WERI-Rb-1 (cell line): ENCODE data around the gene PRADC1.

Experiments
- DNase-seq: peaks from one replicate; pipeline ENCODE4 v3.0.0-alpha.2; 2020
- H3K27ac ChIP-seq: fragments of 250-450 bp; sonication (Bioruptor Pico); 2 replicates; pipeline ENCODE4 v1.5.1; 2020; ENCODE audit warnings: mild to moderate bottlenecking, moderate library complexity
- H3K27me3 ChIP-seq: fragments of 250-450 bp; sonication (Bioruptor Pico); 2 replicates; pipeline ENCODE4 v1.5.1; 2021; ENCODE audit warnings: mild to moderate bottlenecking, low read depth, moderate library complexity; ENCODE audit not compliant: insufficient read depth, severe bottlenecking
- H3K36me3 ChIP-seq: fragments of 250-450 bp; sonication (Bioruptor Pico); 2 replicates; pipeline ENCODE4 v1.5.1; 2020; ENCODE audit warnings: mild to moderate bottlenecking, moderate library complexity
- H3K4me3 ChIP-seq: 2 replicates; pipeline ENCODE4 v1.5.1; 2011; ENCODE audit warnings: low read depth, mild to moderate bottlenecking, control low read depth, low read length
- H3K9me3 ChIP-seq: fragments of 250-450 bp; sonication (Bioruptor Pico); 2 replicates; pipeline ENCODE4 v1.5.1; 2021; ENCODE audit warnings: mild to moderate bottlenecking, moderate library complexity; ENCODE audit not compliant: severe bottlenecking
- TF ChIP-seq, protein P1 (sequence below): IDR thresholded peaks from 2 replicates; pipeline ENCODE4 v1.5.1; 2011; ENCODE audit warnings: low read depth, mild to moderate bottlenecking, control low read depth, inconsistent platforms, low read length

PRADC1 gene

DNA sequence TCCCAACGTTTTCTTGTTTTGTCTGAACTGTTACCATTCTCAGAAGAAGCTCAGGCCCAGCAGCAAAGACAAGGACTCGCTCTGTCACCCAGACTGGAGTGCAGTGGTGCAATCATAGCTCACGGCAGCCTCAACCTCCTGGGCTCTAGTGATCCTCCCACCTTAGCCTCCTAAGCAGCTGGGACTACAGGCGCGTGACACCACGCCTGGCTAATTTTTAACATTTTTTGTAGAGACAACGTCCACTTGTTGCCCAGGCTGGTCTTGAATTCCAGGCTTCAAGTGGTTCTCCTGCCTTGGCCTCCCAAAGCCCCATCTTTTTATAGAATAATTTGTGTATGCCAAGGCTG lies 21.0 kb downstream of the PRADC1 start:
- no peak overlapping the region for H3K27ac ChIP-seq
- no peaks in the 10 kb centered on the region for H3K9me3 ChIP-seq
- H3K36me3 ChIP-seq, result peaks cover 3% of the 10 kb centered on the region; the same call in 1 of the 2 replicates
- H3K27me3 ChIP-seq, result no peaks in the 10 kb centered on the region
- no peak overlapping the region for H3K4me3 ChIP-seq
- no peak for DNase-seq
- TF ChIP-seq, protein P1, sequence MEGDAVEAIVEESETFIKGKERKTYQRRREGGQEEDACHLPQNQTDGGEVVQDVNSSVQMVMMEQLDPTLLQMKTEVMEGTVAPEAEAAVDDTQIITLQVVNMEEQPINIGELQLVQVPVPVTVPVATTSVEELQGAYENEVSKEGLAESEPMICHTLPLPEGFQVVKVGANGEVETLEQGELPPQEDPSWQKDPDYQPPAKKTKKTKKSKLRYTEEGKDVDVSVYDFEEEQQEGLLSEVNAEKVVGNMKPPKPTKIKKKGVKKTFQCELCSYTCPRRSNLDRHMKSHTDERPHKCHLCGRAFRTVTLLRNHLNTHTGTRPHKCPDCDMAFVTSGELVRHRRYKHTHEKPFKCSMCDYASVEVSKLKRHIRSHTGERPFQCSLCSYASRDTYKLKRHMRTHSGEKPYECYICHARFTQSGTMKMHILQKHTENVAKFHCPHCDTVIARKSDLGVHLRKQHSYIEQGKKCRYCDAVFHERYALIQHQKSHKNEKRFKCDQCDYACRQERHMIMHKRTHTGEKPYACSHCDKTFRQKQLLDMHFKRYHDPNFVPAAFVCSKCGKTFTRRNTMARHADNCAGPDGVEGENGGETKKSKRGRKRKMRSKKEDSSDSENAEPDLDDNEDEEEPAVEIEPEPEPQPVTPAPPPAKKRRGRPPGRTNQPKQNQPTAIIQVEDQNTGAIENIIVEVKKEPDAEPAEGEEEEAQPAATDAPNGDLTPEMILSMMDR, result no peak

DNA sequence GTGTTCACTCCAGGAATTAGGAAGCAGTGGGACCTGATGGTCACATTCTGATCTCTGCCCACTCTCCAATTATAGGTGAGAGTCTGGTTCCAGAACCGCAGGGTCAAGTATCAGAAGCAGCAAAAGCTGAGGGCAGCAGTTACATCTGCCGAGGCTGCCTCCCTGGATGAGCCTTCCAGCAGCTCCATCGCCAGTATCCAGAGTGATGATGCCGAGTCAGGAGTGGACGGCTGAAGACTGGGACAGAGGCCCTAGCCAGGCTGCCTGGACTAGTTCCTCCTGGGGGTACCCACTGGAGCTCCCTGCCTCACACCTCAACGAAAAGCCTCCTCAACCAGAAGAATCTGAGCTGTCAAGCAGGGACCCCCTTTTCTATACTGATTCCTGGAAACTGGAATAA lies 22.3 kb downstream of the PRADC1 start:
- no peak for DNase-seq
- TF ChIP-seq, protein P1, result no peak
- peaks cover 3% of the 10 kb centered on the region; the same call in 1 of the 2 replicates for H3K36me3 ChIP-seq
- H3K27ac ChIP-seq, result no peak overlapping the region
- H3K4me3 ChIP-seq, result no peak overlapping the region
- no peaks in the 10 kb centered on the region for H3K9me3 ChIP-seq
- H3K27me3 ChIP-seq, result no peaks in the 10 kb centered on the region

DNA sequence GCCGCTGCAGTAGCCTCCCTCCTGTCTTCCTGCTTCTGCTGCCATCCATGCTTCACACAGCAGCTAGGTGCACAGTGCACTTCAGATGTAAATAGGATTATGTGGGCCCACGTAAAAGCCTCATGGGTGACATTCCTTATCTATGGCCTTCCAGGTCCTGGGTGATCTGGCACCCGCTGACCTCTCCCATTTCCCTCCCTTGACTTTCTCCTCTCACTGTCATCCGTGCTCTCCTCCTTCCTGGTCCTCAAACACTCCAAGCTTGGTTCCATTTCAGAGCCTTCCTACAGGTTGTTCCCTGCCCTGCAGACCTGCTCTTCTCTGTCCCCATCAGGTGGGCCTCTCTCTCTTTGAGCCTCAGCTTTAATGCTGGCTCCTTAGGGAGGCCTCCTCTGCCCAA lies 23.0 kb downstream of the PRADC1 start:
- H3K27me3 ChIP-seq, result no peaks in the 10 kb centered on the region
- H3K9me3 ChIP-seq, result no peaks in the 10 kb centered on the region
- DNase-seq, result no peak
- TF ChIP-seq, protein P1, result no peak
- no peak overlapping the region for H3K4me3 ChIP-seq
- H3K27ac ChIP-seq, result no peak overlapping the region
- peaks cover 3% of the 10 kb centered on the region; the same call in 1 of the 2 replicates for H3K36me3 ChIP-seq

DNA sequence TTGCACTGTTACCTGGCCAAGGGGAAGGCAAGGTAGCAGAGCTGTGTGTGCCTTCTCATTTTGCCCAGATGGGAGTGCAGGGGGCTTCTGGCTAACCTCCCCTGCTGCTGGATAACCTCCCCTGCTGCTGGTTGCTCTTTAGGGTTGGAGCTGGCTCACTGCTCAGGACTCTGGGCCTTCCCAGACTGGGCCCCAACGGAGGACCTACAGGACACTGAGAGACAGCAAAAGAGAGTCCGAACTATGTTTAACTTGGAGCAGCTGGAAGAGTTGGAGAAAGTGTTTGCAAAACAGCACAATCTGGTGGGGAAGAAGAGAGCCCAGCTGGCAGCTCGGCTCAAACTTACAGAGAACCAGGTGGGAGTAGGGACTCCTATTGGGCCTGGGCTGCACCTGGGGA lies 24.8 kb downstream of the PRADC1 start:
- Histone ChIP-seq H3K36me3 (no peaks in the 10 kb centered on the region), H3K27me3 (no peaks in the 10 kb centered on the region), H3K4me3 (no peak overlapping the region), H3K9me3 (no peaks in the 10 kb centered on the region), H3K27ac (no peak overlapping the region)
- no peak for DNase-seq
- TF ChIP-seq, protein P1, result no peak

DNA sequence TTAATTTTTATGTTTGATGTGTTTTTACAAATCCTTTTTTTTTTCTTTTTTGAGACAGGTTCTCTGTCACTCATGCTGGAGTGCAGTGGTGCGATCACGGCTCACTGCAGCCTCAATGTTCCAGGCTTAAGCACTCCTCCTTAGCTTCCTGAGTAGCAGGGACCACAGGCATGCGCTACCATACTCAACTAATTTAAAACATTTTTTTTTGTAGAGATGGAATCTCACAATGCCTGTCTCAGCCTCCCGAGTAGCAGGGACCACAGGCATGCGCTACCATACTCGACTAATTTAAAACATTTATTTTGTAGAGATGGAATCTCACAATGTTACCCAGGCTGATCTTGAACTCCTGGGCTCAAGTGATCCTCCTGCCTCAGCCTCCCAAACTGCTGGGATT lies 27.4 kb downstream of the PRADC1 start:
- Histone ChIP-seq H3K4me3 (no peak overlapping the region), H3K27ac (no peak overlapping the region), H3K9me3 (no peaks in the 10 kb centered on the region), H3K36me3 (no peaks in the 10 kb centered on the region), H3K27me3 (no peaks in the 10 kb centered on the region)
- no peak for DNase-seq
- TF ChIP-seq, protein P1, result no peak

DNA sequence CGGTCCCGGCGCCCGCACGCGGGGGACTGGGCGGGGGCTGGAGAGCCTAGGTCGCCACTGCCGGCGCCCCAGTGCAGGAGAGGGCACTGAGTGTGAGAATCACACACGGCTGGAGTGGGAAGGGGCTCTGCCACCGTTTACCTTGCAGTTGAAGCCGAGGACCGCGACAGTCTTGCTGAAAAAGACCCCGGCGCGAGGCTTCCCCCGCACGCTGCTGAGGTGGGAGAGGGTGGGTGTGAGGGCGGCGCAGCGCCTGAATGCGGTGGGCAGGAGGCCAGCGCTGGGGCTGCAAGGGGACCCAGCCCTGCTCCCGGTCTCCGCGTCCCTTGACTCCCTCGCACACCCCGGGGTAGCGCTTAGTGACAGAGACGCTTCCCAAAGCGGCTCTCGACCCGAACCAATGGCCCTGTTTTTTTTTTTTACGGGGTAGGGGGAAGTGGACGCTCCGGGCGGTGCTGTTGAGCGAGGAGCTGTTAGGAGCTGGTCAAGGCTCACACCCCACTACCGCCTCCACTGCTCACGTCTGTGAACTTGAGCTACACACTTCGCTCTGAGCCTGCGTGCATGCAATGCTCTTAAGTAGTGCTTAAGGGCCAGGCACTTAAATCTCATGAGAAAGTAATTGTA lies 29.9 kb downstream of the PRADC1 start:
- H3K36me3 ChIP-seq, result no peaks in the 10 kb centered on the region
- no peak for DNase-seq
- no peak overlapping the region for H3K4me3 ChIP-seq
- no peaks in the 10 kb centered on the region for H3K9me3 ChIP-seq
- TF ChIP-seq, protein P1, result no peak
- H3K27ac ChIP-seq, result no peak overlapping the region
- no peaks in the 10 kb centered on the region for H3K27me3 ChIP-seq
